Hepatocyte (in vitro differentiated cells): ENCODE results near the gene SART1.

ENCODE experiments used
- EZH2 ChIP-seq: fragments of 200-600 bp; sonication (generic); IDR thresholded peaks from 2 replicates; pipeline ENCODE4 v1.6.1; 2016; ENCODE audit warnings: antibody characterized with exemption, mild to moderate bottlenecking, borderline replicate concordance
- TF ChIP-seq, protein P1 (sequence below): fragments of 200-600 bp; sonication (generic); IDR thresholded peaks from 2 replicates; pipeline ENCODE4 v1.5.1; 2016; ENCODE audit warnings: antibody characterized with exemption, mild to moderate bottlenecking; ENCODE audit not compliant: poor library complexity

DNA sequence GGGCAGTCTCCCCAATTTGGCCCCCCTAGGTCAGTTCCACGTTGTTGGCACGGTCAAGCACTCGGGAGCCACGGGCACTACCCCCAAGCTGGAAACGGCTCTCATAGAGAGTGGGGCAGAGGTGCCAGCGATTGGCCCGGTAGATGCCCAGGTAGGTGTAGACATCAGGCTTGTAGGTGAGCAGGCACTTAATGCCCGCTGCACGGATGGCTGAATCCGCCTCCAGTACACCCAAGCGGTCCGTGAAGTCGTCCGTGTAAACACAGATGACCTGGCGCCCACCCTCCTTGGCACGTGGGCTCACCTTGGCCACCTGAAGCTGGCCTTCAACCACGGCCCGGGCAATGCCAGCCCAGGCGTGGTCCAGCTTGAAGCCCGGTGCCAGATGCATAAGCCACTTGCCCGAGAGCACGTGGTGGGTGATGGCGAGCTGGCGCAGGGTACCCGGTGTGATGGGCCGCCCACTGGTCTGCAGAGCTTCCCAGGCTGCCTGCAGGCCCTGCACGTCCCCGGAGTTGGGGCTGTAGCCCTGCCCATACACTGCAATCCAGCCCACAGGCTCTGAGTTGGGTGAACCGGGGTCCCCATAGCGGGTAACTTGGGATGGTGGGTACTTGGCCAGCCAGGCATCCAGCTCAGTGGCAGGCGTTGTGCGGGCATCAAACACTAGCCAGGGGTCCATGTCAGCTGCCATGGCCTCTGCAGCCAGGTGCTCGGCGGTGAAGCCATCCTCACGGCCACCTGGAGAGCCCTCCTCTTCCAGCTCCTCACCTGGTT is 43.9 kb upstream of the SART1 start:
- TF ChIP-seq, protein P1, sequence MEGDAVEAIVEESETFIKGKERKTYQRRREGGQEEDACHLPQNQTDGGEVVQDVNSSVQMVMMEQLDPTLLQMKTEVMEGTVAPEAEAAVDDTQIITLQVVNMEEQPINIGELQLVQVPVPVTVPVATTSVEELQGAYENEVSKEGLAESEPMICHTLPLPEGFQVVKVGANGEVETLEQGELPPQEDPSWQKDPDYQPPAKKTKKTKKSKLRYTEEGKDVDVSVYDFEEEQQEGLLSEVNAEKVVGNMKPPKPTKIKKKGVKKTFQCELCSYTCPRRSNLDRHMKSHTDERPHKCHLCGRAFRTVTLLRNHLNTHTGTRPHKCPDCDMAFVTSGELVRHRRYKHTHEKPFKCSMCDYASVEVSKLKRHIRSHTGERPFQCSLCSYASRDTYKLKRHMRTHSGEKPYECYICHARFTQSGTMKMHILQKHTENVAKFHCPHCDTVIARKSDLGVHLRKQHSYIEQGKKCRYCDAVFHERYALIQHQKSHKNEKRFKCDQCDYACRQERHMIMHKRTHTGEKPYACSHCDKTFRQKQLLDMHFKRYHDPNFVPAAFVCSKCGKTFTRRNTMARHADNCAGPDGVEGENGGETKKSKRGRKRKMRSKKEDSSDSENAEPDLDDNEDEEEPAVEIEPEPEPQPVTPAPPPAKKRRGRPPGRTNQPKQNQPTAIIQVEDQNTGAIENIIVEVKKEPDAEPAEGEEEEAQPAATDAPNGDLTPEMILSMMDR = no peak
- no peak for TF ChIP-seq EZH2
